ENCODE results near the gene DMRT1.
A peak's percentile ranks its signal among the peaks of the same experiment; 100 is the strongest.

The DMRT1 gene

GRCh38 chr9:826500-827280, 14.8 kb upstream of the DMRT1 start:
- CTCF ChIA-PET, result no interaction called here

DNA sequence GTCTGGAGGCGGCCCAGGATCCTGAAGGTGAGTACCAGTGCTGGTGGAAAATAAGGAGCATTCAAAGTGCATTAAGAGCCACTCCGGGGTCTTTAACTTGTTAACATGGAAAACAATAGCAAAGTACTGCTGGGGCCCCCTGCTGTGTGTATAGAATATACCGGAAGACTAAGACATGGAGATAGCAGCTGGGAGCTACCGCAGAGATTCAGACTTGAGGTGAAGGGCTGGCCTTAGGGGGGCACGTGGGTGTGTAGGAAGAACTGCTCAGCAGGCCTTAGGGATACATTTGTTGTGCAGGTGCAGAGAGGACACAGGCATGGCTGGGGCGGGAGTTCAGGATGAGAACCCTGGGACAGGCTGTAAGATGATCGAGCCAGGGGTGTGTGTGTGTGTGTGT, 1.2 kb upstream of the DMRT1 start:
- POLR2A ChIA-PET, result no interaction called here
- Histone ChIP-seq H3K9me3 (ENCODE audit: control insufficient read depth, insufficient read depth, low read depth, low read length) (no peaks in the 10 kb centered on the region), H3K36me3 (ENCODE audit: control insufficient read depth in 2 of 2, insufficient read depth in 1 of 2, low read length in 2 of 2) (no peaks in the 10 kb centered on the region), H3K27ac (ENCODE audit: extremely low read depth, low read depth, low read length) (no peak overlapping the region), H3K4me1 (ENCODE audit: control insufficient read depth, insufficient read depth, low read length) (no peaks in the 10 kb centered on the region), H3K4me3 (ENCODE audit: low read depth, low read length) (no peak overlapping the region)
- CTCF ChIA-PET, result interaction anchor here (1.1 kb wide), 1 partner anchor 53 kb away, joined by 3 read pairs; no protein-coding TSS in a partner anchor
- TF ChIP-seq ZNF292 (tag by site-specific recombination; IDR thresholded peaks at IDR 0.05; ENCODE audit: borderline replicate concordance, low read depth) (no peak), ZNF404 (tag by site-specific recombination; IDR thresholded peaks at IDR 0.05) (no peak), ZNF513 (tag by site-specific recombination; IDR thresholded peaks at IDR 0.05) (no peak), ZNF174 (tag by site-specific recombination; IDR thresholded peaks at IDR 0.05) (no peak), ZNF580 (tag by site-specific recombination; IDR thresholded peaks at IDR 0.05) (no peak), ZBTB49 (tag by site-specific recombination; IDR thresholded peaks at IDR 0.05; ENCODE audit: low read depth) (no peak), INSM2 (tag by site-specific recombination; IDR thresholded peaks at IDR 0.05) (no peak), ZNF366 (tag by site-specific recombination; conservative IDR thresholded peaks at IDR 0.05) (no peak), OVOL3 (tag by site-specific recombination; IDR thresholded peaks at IDR 0.05) (no peak), KLF16 (tag by site-specific recombination; IDR thresholded peaks at IDR 0.05) (no peak)
- TF ChIP-seq, protein P1, sequence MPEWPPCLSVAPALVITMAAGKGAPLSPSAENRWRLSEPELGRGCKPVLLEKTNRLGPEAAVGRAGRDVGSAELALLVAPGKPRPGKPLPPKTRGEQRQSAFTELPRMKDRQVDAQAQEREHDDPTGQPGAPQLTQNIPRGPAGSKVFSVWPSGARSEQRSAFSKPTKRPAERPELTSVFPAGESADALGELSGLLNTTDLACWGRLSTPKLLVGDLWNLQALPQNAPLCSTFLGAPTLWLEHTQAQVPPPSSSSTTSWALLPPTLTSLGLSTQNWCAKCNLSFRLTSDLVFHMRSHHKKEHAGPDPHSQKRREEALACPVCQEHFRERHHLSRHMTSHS (tag by site-specific recombination; IDR thresholded peaks at IDR 0.05), result no peak
- TF ChIP-seq, protein P2, sequence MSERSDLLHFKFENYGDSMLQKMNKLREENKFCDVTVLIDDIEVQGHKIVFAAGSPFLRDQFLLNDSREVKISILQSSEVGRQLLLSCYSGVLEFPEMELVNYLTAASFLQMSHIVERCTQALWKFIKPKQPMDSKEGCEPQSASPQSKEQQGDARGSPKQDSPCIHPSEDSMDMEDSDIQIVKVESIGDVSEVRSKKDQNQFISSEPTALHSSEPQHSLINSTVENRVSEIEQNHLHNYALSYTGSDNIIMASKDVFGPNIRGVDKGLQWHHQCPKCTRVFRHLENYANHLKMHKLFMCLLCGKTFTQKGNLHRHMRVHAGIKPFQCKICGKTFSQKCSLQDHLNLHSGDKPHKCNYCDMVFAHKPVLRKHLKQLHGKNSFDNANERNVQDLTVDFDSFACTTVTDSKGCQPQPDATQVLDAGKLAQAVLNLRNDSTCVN (tag by site-specific recombination; optimal IDR thresholded peaks at IDR 0.05), result no peak

More at GRCh38 chr9:826500-827280, 14.8 kb upstream of the DMRT1 start:
- no peak overlapping the region for H3K27ac ChIP-seq (ENCODE audit: extremely low read depth, low read depth, low read length)
- no peaks in the 10 kb centered on the region for H3K36me3 ChIP-seq (ENCODE audit: control insufficient read depth in 2 of 2, insufficient read depth in 1 of 2, low read length in 2 of 2)
- TF ChIP-seq ZFHX2 (tag by site-specific recombination; conservative IDR thresholded peaks at IDR 0.05) (peak; percentile 62), EGR2 (tag by site-specific recombination; IDR thresholded peaks at IDR 0.05; ENCODE audit: low read depth) (peak; percentile 83), KLF16 (tag by site-specific recombination; IDR thresholded peaks at IDR 0.05) (no peak)
- POLR2A ChIA-PET, result no interaction called here
- H3K4me3 ChIP-seq (ENCODE audit: low read depth, low read length), result no peak overlapping the region
- H3K9me3 ChIP-seq (ENCODE audit: control insufficient read depth, insufficient read depth, low read depth, low read length), result no peaks in the 10 kb centered on the region
- H3K4me1 ChIP-seq (ENCODE audit: control insufficient read depth, insufficient read depth, low read length), result no peaks in the 10 kb centered on the region

Measured in HEK293 (cell line).